ENCODE results near the gene VIPR1. TPM values are rescaled to one million over a fixed set of nuclear protein-coding genes. Genes with fewer than 3 reads are reported as not detected.

The VIPR1 gene
- total RNA-seq, 1 experiment from 2014 or later, result 0.41 TPM

GRCh38 chr3:42569593-42570142 is 67.2 kb downstream of the VIPR1 start:
- intact Hi-C loops (cut with micrococcal nuclease; ENCODE audit: unreplicated experiment) (no loop called here), in situ Hi-C loops (cut with HindIII; ENCODE audit: low pct_unique_long_range_greater_than_20kb, low sequenced_read_pairs) (no loop called here)
- Histone ChIP-seq H3K4me1 (ENCODE audit: control insufficient read depth, insufficient read depth, low read length) (no peaks in the 10 kb centered on the region), H3K27ac (ENCODE audit: low read length) (no peak overlapping the region), H3K9me3 (ENCODE audit: control insufficient read depth, insufficient read depth, low read depth, low read length) (no peaks in the 10 kb centered on the region), H3K27me3 (ENCODE audit: control insufficient read depth, insufficient read depth, low read length) (no peaks in the 10 kb centered on the region), H3K4me3 (ENCODE audit: low read depth in 2 of 2, low read length in 2 of 2) (no peak overlapping the region), H3K36me3 (ENCODE audit: control insufficient read depth, insufficient read depth, low read length) (peaks cover 3% of the 10 kb centered on the region; the same call in 1 of the 2 replicates)
- POLR2A ChIA-PET, result no interaction called here
- TF ChIP-seq REST (IDR thresholded peaks at IDR 0.05; ENCODE audit: insufficient read depth in 1 of 2, low read depth in 2 of 2, low read length in 1 of 2) (no peak), SIN3A (IDR thresholded peaks at IDR 0.05; ENCODE audit: borderline replicate concordance, insufficient read depth, low read depth, low read length) (no peak), TCF7L2 (IDR thresholded peaks at IDR 0.05; ENCODE audit: low read depth, low read length) (no peak), CTCF (IDR thresholded peaks at IDR 0.05) (no peak), POLR2AphosphoS5 (IDR thresholded peaks at IDR 0.05; ENCODE audit: low read depth, low read length) (no peak)
- DNase-seq (ENCODE audit: low read depth, low spot score), result no peak
- CTCF ChIA-PET, result no interaction called here
- ATAC-seq, result no peak
- no TSS peak for BruUV-seq (replicated peaks)

GRCh38 chr3:42572278-42572677 is 69.8 kb downstream of the VIPR1 start:
- Histone ChIP-seq H3K27me3 (ENCODE audit: control insufficient read depth, insufficient read depth, low read length) (no peaks in the 10 kb centered on the region), H3K4me1 (ENCODE audit: control insufficient read depth, insufficient read depth, low read length) (no peaks in the 10 kb centered on the region), H3K9me3 (ENCODE audit: control insufficient read depth, insufficient read depth, low read depth, low read length) (peaks cover 3% of the 10 kb centered on the region; the same call in 1 of the 2 replicates), H3K4me3 (ENCODE audit: low read depth in 2 of 2, low read length in 2 of 2) (no peak overlapping the region), H3K27ac (ENCODE audit: low read length) (no peak overlapping the region), H3K36me3 (ENCODE audit: control insufficient read depth, insufficient read depth, low read length) (peaks cover 3% of the 10 kb centered on the region; the same call in 1 of the 2 replicates)
- ATAC-seq (peak; percentile 89), DNase-seq (ENCODE audit: low read depth, low spot score) (no peak)
- ChIA-PET CTCF (interaction anchor here (0.6 kb wide), 1 partner anchor 33 kb away, joined by 10 read pairs; no protein-coding TSS in a partner anchor), POLR2A (no interaction called here)
- intact Hi-C loops (cut with micrococcal nuclease; ENCODE audit: unreplicated experiment), result no loop called here
- TF ChIP-seq CTCF (IDR thresholded peaks at IDR 0.05), result peak; percentile 73
- no peak for TF ChIP-seq POLR2AphosphoS5 (IDR thresholded peaks at IDR 0.05; ENCODE audit: low read depth, low read length)
- in situ Hi-C loops (cut with HindIII; ENCODE audit: low pct_unique_long_range_greater_than_20kb, low sequenced_read_pairs), result no loop called here
- no TSS peak for BruUV-seq (replicated peaks)

Data from Panc1 (cell line).